Sigmoid colon (tissue), 4 donors: ENCODE measurements around the gene LPAR6.

ENCODE experiments used
- EP300 ChIP-seq, 4 donors: sonication (generic); formaldehyde crosslinking; IDR thresholded peaks; one replicate each; pipeline ENCODE4 v1.6.1; 2017; ENCODE audit warnings: antibody characterized with exemption in 4 of 4
- POLR2A ChIP-seq, 2 donors: fragments of 450-650 bp; IDR thresholded peaks; one replicate each; pipeline ENCODE4 v1.6.1; 2016; ENCODE audit warnings: antibody characterized with exemption in 2 of 2, mild to moderate bottlenecking in 2 of 2, moderate library complexity in 2 of 2
- POLR2AphosphoS5 ChIP-seq, 4 donors: sonication (generic); formaldehyde crosslinking; IDR thresholded peaks; one replicate each; pipeline ENCODE4 v1.6.1; 2017; ENCODE audit warnings: antibody characterized with exemption in 4 of 4
- TF ChIP-seq, protein P1 (sequence below), 4 experiments: fragments of 450-650 bp in 3 of 4; fragments of 200-600 bp in 1 of 4; IDR thresholded peaks; one replicate each; pipeline ENCODE4 v1.5.1; 2016 to 2019; ENCODE audit warnings: antibody characterized with exemption in 4 of 4, mild to moderate bottlenecking in 3 of 4, moderate library complexity in 2 of 4

DNA sequence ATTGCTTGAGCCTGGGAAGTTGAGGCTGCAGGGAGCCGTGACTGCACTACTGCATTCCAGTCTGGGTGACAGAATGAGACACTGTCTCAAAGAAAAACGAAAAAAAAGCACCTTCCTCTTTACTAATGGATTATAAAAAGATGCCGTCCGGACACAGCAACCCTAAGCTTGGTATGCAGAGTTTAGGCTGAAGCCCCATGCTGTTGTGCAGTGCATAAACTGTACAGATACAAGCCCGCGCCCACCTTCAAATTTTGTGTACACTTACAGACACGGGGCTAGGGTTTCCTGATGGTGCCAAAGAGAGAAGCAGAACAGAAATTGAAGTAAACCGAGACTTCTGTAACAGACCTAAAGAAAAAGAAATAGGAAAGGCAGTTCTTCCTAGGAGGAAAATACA is 9.0 kb downstream of the LPAR6 start:
- TF ChIP-seq, protein P1, sequence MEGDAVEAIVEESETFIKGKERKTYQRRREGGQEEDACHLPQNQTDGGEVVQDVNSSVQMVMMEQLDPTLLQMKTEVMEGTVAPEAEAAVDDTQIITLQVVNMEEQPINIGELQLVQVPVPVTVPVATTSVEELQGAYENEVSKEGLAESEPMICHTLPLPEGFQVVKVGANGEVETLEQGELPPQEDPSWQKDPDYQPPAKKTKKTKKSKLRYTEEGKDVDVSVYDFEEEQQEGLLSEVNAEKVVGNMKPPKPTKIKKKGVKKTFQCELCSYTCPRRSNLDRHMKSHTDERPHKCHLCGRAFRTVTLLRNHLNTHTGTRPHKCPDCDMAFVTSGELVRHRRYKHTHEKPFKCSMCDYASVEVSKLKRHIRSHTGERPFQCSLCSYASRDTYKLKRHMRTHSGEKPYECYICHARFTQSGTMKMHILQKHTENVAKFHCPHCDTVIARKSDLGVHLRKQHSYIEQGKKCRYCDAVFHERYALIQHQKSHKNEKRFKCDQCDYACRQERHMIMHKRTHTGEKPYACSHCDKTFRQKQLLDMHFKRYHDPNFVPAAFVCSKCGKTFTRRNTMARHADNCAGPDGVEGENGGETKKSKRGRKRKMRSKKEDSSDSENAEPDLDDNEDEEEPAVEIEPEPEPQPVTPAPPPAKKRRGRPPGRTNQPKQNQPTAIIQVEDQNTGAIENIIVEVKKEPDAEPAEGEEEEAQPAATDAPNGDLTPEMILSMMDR (IDR thresholded peaks at IDR 0.05) = no peak
- TF ChIP-seq EP300 (IDR thresholded peaks at IDR 0.05) (no peak), POLR2A (IDR thresholded peaks at IDR 0.05) (no peak), POLR2AphosphoS5 (IDR thresholded peaks at IDR 0.05) (no peak)
